K562 (cell line): Measurements from ENCODE around the gene BEST2. TPM values are rescaled to one million over a fixed set of nuclear protein-coding genes. Genes with fewer than 3 reads are reported as not detected.

Experiments used
- FOSL1 ChIP-seq: fragments of 200-800 bp; sonication (Bioruptor generic); conservative IDR thresholded peaks from 2 replicates; pipeline ENCODE4 v1.6.1; 2016; ENCODE audit warnings: missing genetic modification characterization, missing compliant biosample characterization
- GATA2 ChIP-seq: sonication (generic); formaldehyde crosslinking; IDR thresholded peaks from 2 replicates; pipeline ENCODE4 v1.4.0; 2020; ENCODE audit warnings: mild to moderate bottlenecking, missing genetic modification reagents
- ILF3 ChIP-seq: fragments of 450-650 bp; IDR thresholded peaks from 2 replicates; pipeline ENCODE4 v1.6.1; 2018; ENCODE audit warnings: antibody characterized with exemption, mild to moderate bottlenecking, moderate library complexity, borderline replicate concordance
- JUND ChIP-seq, 2 experiments: IDR thresholded peaks; 2 replicates in 1 of 2; 3 replicates in 1 of 2; pipeline ENCODE4 v1.6.1; 2011; ENCODE audit warnings: borderline replicate concordance in 2 of 2, low read depth in 2 of 2, low read length in 2 of 2, improper control_type of control experiment in 1 of 2, missing biosample characterization in 1 of 2, missing genetic modification characterization in 1 of 2, missing genetic modification reagents in 1 of 2
- MECOM ChIP-seq: fragments of 250-450 bp; sonication (Bioruptor Pico); IDR thresholded peaks from 2 replicates; pipeline ENCODE4 v1.8.0; 2022; ENCODE audit warnings: inconsistent platforms
- SIN3B ChIP-seq: fragments of 450-650 bp; IDR thresholded peaks from 2 replicates; pipeline ENCODE4 v1.6.1; 2017; ENCODE audit warnings: low read depth, mild to moderate bottlenecking, moderate library complexity
- SMAD4 ChIP-seq: fragments of 250-450 bp; sonication (Bioruptor Pico); conservative IDR thresholded peaks from 2 replicates; pipeline ENCODE4 v1.8.0; 2021; ENCODE audit warnings: inconsistent platforms, mild to moderate bottlenecking, moderate library complexity
- SMARCB1 ChIP-seq: IDR thresholded peaks from 2 replicates; pipeline ENCODE4 v1.6.1; 2011; ENCODE audit warnings: improper control_type of control experiment, low read depth; ENCODE audit not compliant: insufficient read length
- XRCC5 ChIP-seq: fragments of 200-400 bp; formaldehyde crosslinking; IDR thresholded peaks from 2 replicates; pipeline ENCODE4 v1.6.1; 2017; ENCODE audit warnings: low read depth, mild to moderate bottlenecking, low read length
- ZNF143 ChIP-seq: sonication (generic); formaldehyde crosslinking; IDR thresholded peaks from 2 replicates; pipeline ENCODE4 v1.9.0; 2022; ENCODE audit warnings: mild to moderate bottlenecking, missing genetic modification reagents
- ZNF431 ChIP-seq: sonication (generic); formaldehyde crosslinking; IDR thresholded peaks from 2 replicates; pipeline ENCODE4 v1.8.0; 2022; ENCODE audit warnings: mild to moderate bottlenecking, missing genetic modification reagents
- ZNF589 ChIP-seq: fragments of 200-800 bp; sonication (Bioruptor generic); IDR thresholded peaks from 2 replicates; pipeline ENCODE4 v1.6.1; 2016; ENCODE audit warnings: low read depth, missing genetic modification characterization, missing compliant biosample characterization
- ZNF778 ChIP-seq: fragments of 450-650 bp; formaldehyde crosslinking; IDR thresholded peaks from 2 replicates; pipeline ENCODE4 v1.4.0; 2020; ENCODE audit warnings: mild to moderate bottlenecking, moderate library complexity
- ZNF830 ChIP-seq: fragments of 250-450 bp; sonication (Bioruptor Pico); IDR thresholded peaks from 2 replicates; pipeline ENCODE4 v1.5.0; 2021; ENCODE audit warnings: mild to moderate bottlenecking
- polyA plus RNA-seq, 8 experiments: library from polyadenylated mRNA; depleted of rRNA in 4 of 8; stranded (reverse) in 5 of 8; unstranded in 3 of 8; fragments of >200 nt; fragmentation: Nextera tagmentation in 2 of 8; fragmentation: Illumina TruSeq in 1 of 8; extraction: Ambion mirVana in 2 of 8; extraction: Trizol in 1 of 8; gene quantifications; 2 replicates each; pipeline versions ENCODE4 v1.2.1 to v1.2.3, GENCODE V29; 2011 to 2014; ENCODE audit warnings: inconsistent platforms in 1 of 8, missing spikeins in 1 of 8
- total RNA-seq, 7 experiments: library from RNA; depleted of rRNA in 6 of 7; stranded (reverse); fragments of >200 nt in 6 of 7; fragmentation: Illumina TruSeq in 2 of 7; extraction: Trizol in 2 of 7; gene quantifications; 2 replicates each; pipeline versions ENCODE4 v1.2.1 to v1.2.3, GENCODE V29; 2011 to 2021; ENCODE audit warnings: low replicate concordance in 1 of 7
- TF ChIP-seq, protein P1 (sequence below): fragments of 450-650 bp; IDR thresholded peaks from 2 replicates; pipeline ENCODE4 v1.6.1; 2016; ENCODE audit warnings: antibody characterized with exemption
- TF ChIP-seq, protein P2 (sequence below): sonication (generic); formaldehyde crosslinking; IDR thresholded peaks from 2 replicates; pipeline ENCODE4 v1.4.0; 2020; ENCODE audit warnings: mild to moderate bottlenecking, missing genetic modification reagents
- TF ChIP-seq, protein P3 (sequence below), 2 experiments: fragments of 150-350 bp in 1 of 2; IDR thresholded peaks; 2 replicates each; pipeline ENCODE4 v1.6.1; 2012 to 2016; ENCODE audit warnings: low read depth in 2 of 2, low read length in 2 of 2, mild to moderate bottlenecking in 1 of 2, moderate library complexity in 1 of 2
- TF ChIP-seq, protein P4 (sequence below), 2 experiments: fragments of 450-650 bp; IDR thresholded peaks; 2 replicates each; pipeline ENCODE4 v1.6.1; 2016

The BEST2 gene
- total and polyA plus RNA-seq, 9 of the 15 experiments (the other 6 are each of a cell fraction or from before 2014, with no cell fraction given): not detected

DNA sequence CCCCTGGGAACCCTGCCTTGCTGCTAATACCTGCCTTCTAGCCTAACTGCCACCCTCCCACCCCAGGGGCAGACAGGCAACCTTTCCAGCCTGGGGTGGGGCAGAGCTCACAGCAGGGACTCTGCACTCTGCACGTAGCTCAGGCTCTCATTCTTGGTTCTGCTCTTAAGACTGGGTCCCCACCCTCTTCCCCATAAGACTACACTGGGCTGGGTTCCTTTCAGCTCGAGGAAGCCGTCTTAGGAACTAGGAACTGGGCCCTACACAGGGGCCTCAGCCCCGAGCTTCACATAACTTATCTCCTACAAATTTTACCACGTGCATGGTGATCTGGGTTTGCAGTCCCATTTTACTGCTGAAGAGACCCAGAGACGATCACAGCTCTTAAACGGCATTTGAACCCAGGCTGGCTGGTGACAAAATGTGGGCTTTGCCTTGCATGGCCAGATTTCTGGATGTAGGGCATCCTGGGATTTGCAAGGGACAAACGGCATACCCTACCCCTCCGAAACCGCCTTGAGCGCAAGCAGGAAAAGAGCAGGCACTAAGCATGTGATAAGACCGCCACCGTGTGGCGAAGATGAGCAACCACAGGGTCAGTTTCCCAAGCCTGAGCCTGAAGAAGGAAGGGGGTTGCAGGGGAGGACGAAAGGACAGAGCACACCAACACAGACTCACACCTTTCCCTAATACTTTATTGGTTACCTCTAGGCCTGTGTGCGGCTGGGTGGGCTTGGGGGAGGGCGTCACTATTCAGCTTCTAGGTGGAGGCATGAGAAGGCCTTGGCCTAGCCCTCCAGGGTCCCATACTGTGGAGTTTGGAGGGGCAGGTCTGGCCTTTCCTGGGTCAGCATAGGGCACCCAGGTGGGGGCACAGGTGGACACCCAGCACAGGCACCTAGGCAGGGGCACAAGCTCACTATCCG is 44.8 kb downstream of the BEST2 start (continued):
- TF ChIP-seq, protein P1, sequence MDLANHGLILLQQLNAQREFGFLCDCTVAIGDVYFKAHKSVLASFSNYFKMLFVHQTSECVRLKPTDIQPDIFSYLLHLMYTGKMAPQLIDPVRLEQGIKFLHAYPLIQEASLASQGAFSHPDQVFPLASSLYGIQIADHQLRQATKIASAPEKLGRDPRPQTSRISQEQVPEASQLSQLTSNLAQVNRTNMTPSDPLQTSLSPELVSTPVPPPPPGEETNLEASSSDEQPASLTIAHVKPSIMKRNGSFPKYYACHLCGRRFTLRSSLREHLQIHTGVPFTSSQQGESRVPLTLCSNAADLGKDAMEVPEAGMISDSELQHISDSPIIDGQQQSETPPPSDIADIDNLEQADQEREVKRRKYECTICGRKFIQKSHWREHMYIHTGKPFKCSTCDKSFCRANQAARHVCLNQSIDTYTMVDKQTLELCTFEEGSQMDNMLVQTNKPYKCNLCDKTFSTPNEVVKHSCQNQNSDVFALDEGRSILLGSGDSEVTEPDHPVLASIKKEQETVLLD: no peak
- TF ChIP-seq ILF3 (no peak), SMAD4 (CRISPR knock-in tag) (peak; percentile 35; the same call in 1 of the 2 replicates), SIN3B (peak; percentile 16; the same call in 1 of the 2 replicates), ZNF830 (CRISPR knock-in tag) (no peak), SMARCB1 (no peak), ZNF431 (CRISPR knock-in tag) (no peak), JUND (IDR thresholded peaks at IDR 0.05; ENCODE audit: borderline replicate concordance, low read depth, low read length) (peak; percentile 41), JUND (tag; IDR thresholded peaks at IDR 0.05; ENCODE audit: borderline replicate concordance, low read depth, low read length) (no peak; the same call in 2 of the 3 replicates), FOSL1 (tag) (no peak), ZNF778 (CRISPR knock-in tag) (no peak), ZNF143 (CRISPR knock-in tag) (0 out of 2 replicates have a peak, but pooled peaks have one; percentile 24), MECOM (no peak), ZNF589 (CRISPR knock-in tag) (no peak), GATA2 (CRISPR knock-in tag) (no peak), XRCC5 (peak; percentile 86)
- TF ChIP-seq, protein P2, sequence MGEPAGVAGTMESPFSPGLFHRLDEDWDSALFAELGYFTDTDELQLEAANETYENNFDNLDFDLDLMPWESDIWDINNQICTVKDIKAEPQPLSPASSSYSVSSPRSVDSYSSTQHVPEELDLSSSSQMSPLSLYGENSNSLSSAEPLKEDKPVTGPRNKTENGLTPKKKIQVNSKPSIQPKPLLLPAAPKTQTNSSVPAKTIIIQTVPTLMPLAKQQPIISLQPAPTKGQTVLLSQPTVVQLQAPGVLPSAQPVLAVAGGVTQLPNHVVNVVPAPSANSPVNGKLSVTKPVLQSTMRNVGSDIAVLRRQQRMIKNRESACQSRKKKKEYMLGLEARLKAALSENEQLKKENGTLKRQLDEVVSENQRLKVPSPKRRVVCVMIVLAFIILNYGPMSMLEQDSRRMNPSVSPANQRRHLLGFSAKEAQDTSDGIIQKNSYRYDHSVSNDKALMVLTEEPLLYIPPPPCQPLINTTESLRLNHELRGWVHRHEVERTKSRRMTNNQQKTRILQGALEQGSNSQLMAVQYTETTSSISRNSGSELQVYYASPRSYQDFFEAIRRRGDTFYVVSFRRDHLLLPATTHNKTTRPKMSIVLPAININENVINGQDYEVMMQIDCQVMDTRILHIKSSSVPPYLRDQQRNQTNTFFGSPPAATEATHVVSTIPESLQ: no peak
- TF ChIP-seq, protein P3, sequence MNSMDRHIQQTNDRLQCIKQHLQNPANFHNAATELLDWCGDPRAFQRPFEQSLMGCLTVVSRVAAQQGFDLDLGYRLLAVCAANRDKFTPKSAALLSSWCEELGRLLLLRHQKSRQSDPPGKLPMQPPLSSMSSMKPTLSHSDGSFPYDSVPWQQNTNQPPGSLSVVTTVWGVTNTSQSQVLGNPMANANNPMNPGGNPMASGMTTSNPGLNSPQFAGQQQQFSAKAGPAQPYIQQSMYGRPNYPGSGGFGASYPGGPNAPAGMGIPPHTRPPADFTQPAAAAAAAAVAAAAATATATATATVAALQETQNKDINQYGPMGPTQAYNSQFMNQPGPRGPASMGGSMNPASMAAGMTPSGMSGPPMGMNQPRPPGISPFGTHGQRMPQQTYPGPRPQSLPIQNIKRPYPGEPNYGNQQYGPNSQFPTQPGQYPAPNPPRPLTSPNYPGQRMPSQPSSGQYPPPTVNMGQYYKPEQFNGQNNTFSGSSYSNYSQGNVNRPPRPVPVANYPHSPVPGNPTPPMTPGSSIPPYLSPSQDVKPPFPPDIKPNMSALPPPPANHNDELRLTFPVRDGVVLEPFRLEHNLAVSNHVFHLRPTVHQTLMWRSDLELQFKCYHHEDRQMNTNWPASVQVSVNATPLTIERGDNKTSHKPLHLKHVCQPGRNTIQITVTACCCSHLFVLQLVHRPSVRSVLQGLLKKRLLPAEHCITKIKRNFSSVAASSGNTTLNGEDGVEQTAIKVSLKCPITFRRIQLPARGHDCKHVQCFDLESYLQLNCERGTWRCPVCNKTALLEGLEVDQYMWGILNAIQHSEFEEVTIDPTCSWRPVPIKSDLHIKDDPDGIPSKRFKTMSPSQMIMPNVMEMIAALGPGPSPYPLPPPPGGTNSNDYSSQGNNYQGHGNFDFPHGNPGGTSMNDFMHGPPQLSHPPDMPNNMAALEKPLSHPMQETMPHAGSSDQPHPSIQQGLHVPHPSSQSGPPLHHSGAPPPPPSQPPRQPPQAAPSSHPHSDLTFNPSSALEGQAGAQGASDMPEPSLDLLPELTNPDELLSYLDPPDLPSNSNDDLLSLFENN (IDR thresholded peaks at IDR 0.05; ENCODE audit: low read depth in 2 of 2, low read length in 2 of 2): no peak
- TF ChIP-seq, protein P4, sequence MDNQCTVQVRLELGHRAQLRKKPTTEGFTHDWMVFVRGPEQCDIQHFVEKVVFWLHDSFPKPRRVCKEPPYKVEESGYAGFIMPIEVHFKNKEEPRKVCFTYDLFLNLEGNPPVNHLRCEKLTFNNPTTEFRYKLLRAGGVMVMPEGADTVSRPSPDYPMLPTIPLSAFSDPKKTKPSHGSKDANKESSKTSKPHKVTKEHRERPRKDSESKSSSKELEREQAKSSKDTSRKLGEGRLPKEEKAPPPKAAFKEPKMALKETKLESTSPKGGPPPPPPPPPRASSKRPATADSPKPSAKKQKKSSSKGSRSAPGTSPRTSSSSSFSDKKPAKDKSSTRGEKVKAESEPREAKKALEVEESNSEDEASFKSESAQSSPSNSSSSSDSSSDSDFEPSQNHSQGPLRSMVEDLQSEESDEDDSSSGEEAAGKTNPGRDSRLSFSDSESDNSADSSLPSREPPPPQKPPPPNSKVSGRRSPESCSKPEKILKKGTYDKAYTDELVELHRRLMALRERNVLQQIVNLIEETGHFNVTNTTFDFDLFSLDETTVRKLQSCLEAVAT (IDR thresholded peaks at IDR 0.05): peak; percentile 62; a peak in 2 of 4 replicates
